Mononuclear cell (primary cell): Measurements from ENCODE around the gene YPEL3. TPM values are rescaled to one million over a fixed set of nuclear protein-coding genes. Genes with fewer than 3 reads are reported as not detected.

Experiments
- H3K27me3 ChIP-seq: 2 replicates; pipeline ENCODE4 v1.6.0; 2011; ENCODE audit warnings: low read length, control low read depth; ENCODE audit not compliant: insufficient read depth
- H3K4me1 ChIP-seq: 2 replicates; pipeline ENCODE4 v1.5.1; 2011; ENCODE audit warnings: mild to moderate bottlenecking, low read length, control low read depth; ENCODE audit not compliant: insufficient read depth
- H3K4me3 ChIP-seq: 2 replicates; pipeline ENCODE4 v1.5.1; 2011; ENCODE audit warnings: mild to moderate bottlenecking, low read length, moderate library complexity
- H3K9me3 ChIP-seq: 2 replicates; pipeline ENCODE4 v1.5.1; 2011; ENCODE audit warnings: low read depth, mild to moderate bottlenecking, control low read depth, low read length
- total RNA-seq: library from RNA; depleted of rRNA; stranded (reverse); fragments of >200 nt; gene quantifications from one replicate; pipeline ENCODE4 v1.2.3, GENCODE V29; 2012

The YPEL3 gene
- total RNA-seq, 1 donor: 66.0 TPM

GRCh38 chr16:30110661-30111060 lies 14.6 kb upstream of the YPEL3 start:
- Histone ChIP-seq H3K4me3 (no peak overlapping the region), H3K27me3 (no peaks in the 10 kb centered on the region), H3K4me1 (no peaks in the 10 kb centered on the region), H3K9me3 (no peaks in the 10 kb centered on the region)

GRCh38 chr16:30108059-30108850 lies 12.2 kb upstream of the YPEL3 start:
- Histone ChIP-seq H3K9me3 (no peaks in the 10 kb centered on the region), H3K4me1 (no peaks in the 10 kb centered on the region), H3K27me3 (no peaks in the 10 kb centered on the region), H3K4me3 (no peak overlapping the region)

- H3K27me3 ChIP-seq: no peaks in the 10 kb centered on the region
- H3K4me1 ChIP-seq: no peaks in the 10 kb centered on the region
- no peak overlapping the region for H3K4me3 ChIP-seq
- H3K9me3 ChIP-seq: peaks cover 6% of the 10 kb centered on the region
Observed at GRCh38 chr16:30104492-30104891, 8.5 kb upstream of the YPEL3 start.

GRCh38 chr16:30104090-30104489 lies 8.1 kb upstream of the YPEL3 start:
- H3K9me3 ChIP-seq: peaks cover 6% of the 10 kb centered on the region
- no peaks in the 10 kb centered on the region for H3K4me1 ChIP-seq
- no peaks in the 10 kb centered on the region for H3K27me3 ChIP-seq

GRCh38 chr16:30096862-30097563 lies 1.0 kb upstream of the YPEL3 start:
- Histone ChIP-seq H3K9me3 (peaks cover 28% of the 10 kb centered on the region), H3K4me3 (no peak overlapping the region), H3K4me1 (peaks cover 39% of the 10 kb centered on the region), H3K27me3 (no peaks in the 10 kb centered on the region)

More at GRCh38 chr16:30104090-30104489, 8.1 kb upstream of the YPEL3 start:
- no peak overlapping the region for H3K4me3 ChIP-seq

- no peaks in the 10 kb centered on the region for H3K27me3 ChIP-seq
- peaks cover 53% of the 10 kb centered on the region for H3K4me1 ChIP-seq
- peak overlapping the region; percentile 74 for H3K4me3 ChIP-seq
- peaks cover 26% of the 10 kb centered on the region for H3K9me3 ChIP-seq
Observed at GRCh38 chr16:30095166-30096078, 591 bp downstream of the YPEL3 start.

- peaks cover 61% of the 10 kb centered on the region for H3K4me1 ChIP-seq
- peak overlapping the region; percentile 74 for H3K4me3 ChIP-seq
- H3K9me3 ChIP-seq: peaks cover 22% of the 10 kb centered on the region
- H3K27me3 ChIP-seq: no peaks in the 10 kb centered on the region
Observed at GRCh38 chr16:30094541-30095165, 1.4 kb downstream of the YPEL3 start.

- Histone ChIP-seq H3K27me3 (no peaks in the 10 kb centered on the region), H3K4me3 (peak overlapping the region; percentile 37), H3K4me1 (peaks cover 79% of the 10 kb centered on the region), H3K9me3 (peaks cover 9% of the 10 kb centered on the region)
Observed at GRCh38 chr16:30092373-30093010, 3.5 kb downstream of the YPEL3 start.

- Histone ChIP-seq H3K27me3 (no peaks in the 10 kb centered on the region), H3K9me3 (peaks cover 2% of the 10 kb centered on the region), H3K4me1 (peaks cover 86% of the 10 kb centered on the region), H3K4me3 (peak within 1 kb of the TSS; percentile 37)
Observed at GRCh38 chr16:30091474-30092372, 4.3 kb downstream of the YPEL3 start, which contains the start of gene TBX6. TSS of gene TBX6 (minus strand) at chr16:30091924. CDS start at chr16:30091193, 731 bp downstream.

GRCh38 chr16:30090610-30091331 lies 5.2 kb downstream of the YPEL3 start:
- no peak overlapping the region for H3K4me3 ChIP-seq
- no peaks in the 10 kb centered on the region for H3K27me3 ChIP-seq
- H3K4me1 ChIP-seq: peaks cover 89% of the 10 kb centered on the region
- H3K9me3 ChIP-seq: no peaks in the 10 kb centered on the region

GRCh38 chr16:30088832-30089624 lies 7.0 kb downstream of the YPEL3 start:
- Histone ChIP-seq H3K4me3 (no peak overlapping the region), H3K4me1 (peaks cover 73% of the 10 kb centered on the region), H3K27me3 (no peaks in the 10 kb centered on the region), H3K9me3 (no peaks in the 10 kb centered on the region)

- Histone ChIP-seq H3K4me3 (no peak overlapping the region), H3K9me3 (no peaks in the 10 kb centered on the region), H3K4me1 (peaks cover 66% of the 10 kb centered on the region), H3K27me3 (no peaks in the 10 kb centered on the region)
Observed at GRCh38 chr16:30088237-30088831, 7.7 kb downstream of the YPEL3 start.
